Daoy (cell line): ENCODE results near the gene RTRAF. TPM values are rescaled to one million over a fixed set of nuclear protein-coding genes. Genes with fewer than 3 reads are reported as not detected.

Experiments
- DNase-seq: peaks from one replicate; pipeline ENCODE4 v3.0.0-alpha.2; 2015; ENCODE audit warnings: low read depth
- total RNA-seq: library from RNA; depleted of rRNA; stranded (reverse); fragments of >200 nt; shearing (Covaris generic); gene quantifications from 2 replicates; pipeline ENCODE4 v1.2.3, GENCODE V29; 2014; rRNA removed

The RTRAF gene
- total RNA-seq, 1 experiment from 2014 or later, result 199 TPM

DNA sequence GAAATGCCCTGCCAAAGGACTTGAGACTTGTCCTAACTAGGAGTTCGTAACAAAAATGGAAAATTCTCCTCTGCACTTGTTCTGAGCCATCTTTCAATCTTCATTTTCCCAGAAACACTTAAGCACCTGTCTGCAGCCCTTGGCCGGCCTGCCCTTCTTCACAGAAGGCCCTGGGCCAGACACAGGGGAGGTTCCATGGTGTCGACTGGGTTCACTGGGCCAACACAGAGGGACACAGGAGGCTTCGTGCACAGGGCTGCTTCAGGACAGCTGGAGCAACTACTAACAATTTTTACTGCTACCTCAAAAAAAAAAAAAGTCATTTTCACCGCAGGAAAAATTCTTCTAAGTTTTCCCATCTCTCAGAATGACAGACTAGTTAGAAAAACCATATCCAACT, 59.9 kb downstream of the RTRAF start:
- no peak for DNase-seq

DNA sequence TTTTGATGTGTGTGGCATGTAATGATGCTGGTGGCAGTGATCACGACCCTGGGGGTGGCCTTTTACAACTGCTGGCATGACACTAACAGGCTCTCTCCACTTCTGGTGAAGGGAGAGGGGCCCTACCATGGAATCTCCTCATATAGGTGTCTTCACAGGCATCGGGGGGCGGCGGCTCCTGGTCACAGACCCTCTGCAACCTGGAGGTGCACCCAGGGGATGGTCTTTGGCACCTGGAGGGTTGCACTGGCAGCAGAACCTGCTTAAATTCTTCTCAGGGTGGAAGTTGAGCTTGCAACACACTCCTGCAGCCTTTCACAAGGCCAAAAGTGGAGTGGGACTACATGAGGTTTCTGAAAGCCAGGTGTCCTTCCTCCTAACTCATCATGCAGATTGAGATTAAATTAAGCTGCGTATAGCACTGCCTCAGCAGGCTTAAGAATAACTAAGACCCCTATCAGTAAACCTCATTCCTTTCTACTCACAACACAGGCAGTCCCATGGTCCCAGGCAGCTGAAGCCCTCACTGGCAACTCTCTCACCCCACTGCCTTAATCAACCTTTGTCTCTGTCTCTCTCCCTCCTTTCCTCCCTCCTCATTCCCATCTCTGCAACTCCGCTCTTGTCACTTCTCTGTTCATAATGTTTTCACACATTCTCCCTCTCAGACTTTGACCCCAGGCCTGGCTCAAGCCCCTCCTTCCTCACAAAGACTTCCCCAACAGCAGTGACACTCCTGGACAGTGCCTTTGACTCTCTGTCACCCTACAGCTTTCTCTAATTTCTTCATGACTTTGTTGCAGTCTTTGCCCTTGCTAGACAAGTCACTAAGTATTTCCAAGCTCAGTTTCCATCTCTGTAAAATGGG, 60.6 kb downstream of the RTRAF start:
- DNase-seq, result no peak

DNA sequence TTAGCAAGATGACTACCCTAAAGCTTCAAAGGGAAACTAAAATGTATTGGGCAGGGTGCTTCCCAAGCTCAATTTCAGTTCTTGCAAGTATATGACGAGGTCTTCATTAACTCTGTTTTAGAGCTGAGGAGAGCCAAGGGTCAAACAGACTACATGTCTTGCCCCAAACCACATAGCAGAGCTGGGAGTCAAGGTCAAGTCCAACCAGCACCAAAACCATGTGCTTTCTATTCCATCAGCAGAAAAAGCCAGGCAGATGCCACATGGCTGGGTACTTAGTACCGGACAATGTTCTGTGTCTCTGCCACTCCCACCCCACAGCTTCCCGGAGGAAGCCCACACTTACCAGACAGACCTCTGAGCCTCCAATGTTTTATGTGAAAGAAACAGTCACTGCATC, 61.9 kb downstream of the RTRAF start:
- no peak for DNase-seq

DNA sequence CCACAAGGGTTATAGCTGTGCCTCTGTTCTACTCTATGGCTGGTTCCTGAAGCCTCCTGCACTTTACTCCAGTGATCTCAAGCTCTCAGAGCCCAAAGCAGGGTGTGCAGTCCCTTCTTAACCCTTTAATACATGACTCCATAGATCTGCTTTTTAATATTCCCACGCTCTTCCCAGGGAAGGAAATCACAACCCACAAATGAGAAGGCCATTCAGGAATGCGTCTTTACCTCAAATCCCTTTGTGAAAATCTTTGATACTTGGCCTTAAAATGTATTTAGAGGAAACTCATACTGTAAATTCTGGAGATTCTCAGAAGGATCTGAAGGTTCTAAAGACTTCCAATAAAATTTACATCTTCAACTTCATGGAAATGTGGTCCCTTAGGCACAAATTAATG, 62.5 kb downstream of the RTRAF start:
- peak; percentile 30 for DNase-seq

DNA sequence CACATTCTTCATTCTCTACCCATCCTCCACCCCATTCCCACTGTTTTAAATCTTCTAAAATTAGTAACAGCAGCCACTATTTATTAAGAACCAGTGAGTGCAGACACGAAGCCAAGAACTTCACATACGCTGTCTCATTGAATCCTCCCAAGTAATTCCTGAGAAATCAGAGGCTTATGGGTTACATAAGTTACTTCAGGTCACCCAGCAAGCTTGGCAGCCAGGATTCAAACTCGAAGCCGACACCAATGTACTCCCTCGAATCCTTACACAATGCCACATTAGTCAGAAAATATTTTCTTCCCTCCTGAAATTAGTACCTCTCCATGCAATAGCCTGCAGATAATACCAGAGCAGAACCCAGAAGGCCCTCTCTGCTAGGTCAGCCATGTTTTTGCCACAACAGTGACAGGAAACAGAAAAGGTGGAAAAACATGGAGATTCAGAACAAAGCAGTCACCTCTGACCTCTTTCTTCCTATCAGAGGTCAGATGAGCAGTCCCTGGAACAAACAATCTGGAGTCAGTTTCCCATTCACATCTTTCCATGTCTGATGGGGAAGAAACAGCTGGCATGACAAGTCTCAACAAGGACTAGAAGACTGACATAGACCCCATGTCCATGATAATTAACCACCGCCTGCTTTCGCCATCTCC, 63.1 kb downstream of the RTRAF start:
- DNase-seq, result no peak

DNA sequence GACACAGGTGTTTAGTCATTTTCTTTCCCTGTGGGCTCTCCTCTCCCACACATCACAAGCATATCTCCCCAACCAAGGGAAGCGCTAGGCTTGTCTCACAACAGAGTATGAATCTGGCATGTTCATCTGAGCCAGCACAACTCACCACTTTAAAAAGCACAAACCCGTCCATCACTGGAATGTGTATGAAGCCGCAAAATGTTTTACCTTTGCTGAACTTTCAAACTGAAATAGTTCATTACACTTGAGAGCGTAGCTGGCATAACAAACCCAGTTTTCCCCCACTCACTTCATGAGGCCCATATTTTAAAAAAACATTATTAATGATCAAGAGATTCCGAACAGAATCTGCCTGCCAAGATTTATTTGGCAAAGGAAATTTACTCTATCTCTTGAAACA, 63.7 kb downstream of the RTRAF start:
- DNase-seq, result no peak

DNA sequence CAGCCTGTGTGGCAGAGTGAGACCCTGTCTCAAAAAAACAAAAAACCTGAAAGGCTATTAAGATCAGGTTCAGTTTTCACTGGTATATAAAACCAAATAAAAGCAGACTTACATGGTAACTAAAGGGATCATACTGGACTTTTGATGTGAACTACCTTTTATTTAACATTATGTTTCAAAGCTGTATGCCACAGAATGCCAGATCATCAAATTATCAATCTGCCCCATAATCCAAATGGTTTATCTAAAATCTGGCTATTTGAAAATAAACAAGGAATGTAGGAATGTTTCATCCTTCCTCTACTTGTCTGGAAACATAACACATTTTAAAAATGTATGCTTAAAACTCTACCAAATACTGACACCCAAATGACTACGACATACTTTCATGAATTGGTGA, 65.3 kb downstream of the RTRAF start:
- DNase-seq, result no peak

DNA sequence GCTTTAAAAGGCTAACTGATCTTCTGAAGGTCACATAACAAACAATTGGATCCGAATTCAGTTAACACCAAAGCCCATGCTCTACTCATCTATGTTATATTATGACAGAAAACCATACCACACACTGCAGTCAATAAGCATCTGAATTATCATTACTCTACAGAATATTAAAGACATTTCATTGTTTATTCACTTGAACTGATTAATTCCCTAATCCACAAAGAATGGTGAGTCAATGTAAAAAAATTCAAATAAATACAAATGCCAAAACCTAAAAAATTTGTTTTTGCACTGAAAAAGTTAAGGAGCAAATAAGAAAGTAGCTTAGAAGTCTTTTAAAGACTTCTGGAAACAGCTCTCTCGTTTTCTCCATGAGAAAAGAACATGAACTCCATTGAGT, 65.8 kb downstream of the RTRAF start:
- DNase-seq, result no peak

DNA sequence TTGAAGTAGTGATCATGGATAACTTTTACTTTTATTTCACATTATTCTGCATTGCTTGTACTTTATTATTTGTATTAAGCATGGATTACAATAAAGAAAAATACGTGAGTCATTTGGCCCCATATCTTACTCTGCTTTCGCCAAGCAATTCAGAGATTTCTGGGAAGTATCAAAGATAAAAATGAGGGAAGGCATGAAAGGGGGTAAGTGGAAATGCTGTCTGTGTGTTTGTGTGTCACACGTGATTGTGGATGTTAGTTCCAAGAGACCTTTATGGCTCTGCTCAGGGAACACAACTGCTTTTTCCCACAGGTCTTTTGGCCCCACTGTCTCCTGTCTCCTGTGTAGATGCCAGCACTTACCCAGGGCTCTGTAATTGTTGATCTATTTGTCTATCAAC, 69.0 kb downstream of the RTRAF start:
- no peak for DNase-seq

DNA sequence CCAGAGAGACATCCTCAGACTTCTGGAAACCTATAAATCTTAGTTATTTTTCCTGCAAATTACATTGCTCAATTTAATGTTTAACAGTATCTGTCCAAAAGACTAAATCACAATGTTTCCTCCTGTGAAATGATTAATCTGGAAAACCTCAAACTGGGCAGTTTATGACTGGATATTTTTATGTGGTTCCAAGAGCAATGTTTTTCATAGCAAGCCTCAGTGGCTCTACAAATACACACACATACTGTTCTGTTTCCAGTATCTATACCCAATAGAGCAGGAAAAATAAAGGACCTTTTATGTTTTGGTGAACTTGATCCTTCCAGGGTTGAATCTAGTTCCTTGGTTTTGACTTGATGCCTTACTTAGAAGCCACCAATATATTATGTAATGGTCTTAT, 70.3 kb downstream of the RTRAF start:
- no peak for DNase-seq

DNA sequence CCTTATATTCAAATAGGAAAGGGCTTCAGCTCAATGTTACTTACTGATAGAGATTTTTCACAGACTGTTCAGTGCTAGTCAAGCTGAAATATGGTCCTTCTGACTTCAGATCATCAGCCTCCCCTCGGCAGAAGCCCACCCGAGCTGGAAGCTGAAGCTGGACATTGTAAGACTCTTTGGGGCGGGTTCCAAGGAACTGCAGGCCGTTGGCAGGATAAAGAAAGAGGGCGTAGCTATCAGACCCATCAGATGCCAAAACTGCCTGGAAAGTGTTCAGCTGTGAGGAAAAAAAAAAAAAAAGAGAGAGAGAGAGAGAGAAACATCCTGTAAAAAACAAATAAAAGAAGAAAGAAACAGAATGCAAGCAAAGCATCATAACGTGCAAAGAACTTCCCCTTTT, 70.7 kb downstream of the RTRAF start:
- DNase-seq, result no peak

Other genes starting within 250 kb of the RTRAF start
- gene GNG2, start 128.9 kb upstream of the RTRAF start, total RNA-seq, result 8.6 and 10.2 TPM in 2 replicates
- gene NID2, start 79.5 kb downstream of the RTRAF start, total RNA-seq, result 6.4 and 9.9 TPM in 2 replicates